GM21390 (cell line): Measurements from ENCODE around the gene INTS14.
"Not testable (repeated sequence)": the region's sequence is repeated elsewhere in the genome, so short reads cannot be mapped to it uniquely, and the experiment has no call there.

ENCODE experiments used
- ATAC-seq: cut with Tn5 transposase; IDR thresholded peaks from one replicate; pipeline ENCODE4 v1.9.1; 2021; ENCODE audit not compliant: unreplicated experiment

INTS14 gene

DNA sequence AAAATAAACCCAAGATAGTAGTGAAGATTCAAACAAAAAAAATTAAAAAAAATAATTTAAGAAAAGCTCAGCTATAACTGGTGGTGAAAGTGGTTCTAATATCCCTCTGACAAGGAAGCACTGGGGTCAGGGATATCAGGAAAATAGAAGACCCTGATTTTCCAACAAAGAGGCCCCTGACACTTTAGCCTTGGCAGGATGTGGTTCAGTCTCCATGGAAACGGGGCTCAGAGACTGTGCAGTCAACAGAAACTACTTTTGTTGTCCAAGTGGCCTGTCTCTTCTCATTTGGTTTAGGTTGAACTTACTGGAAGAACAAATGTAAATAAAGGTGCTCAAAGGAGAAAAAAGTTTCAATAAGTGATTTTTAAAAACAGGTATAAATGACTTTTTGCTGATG is 27.2 kb downstream of the INTS14 start:
- ATAC-seq: no peak

DNA sequence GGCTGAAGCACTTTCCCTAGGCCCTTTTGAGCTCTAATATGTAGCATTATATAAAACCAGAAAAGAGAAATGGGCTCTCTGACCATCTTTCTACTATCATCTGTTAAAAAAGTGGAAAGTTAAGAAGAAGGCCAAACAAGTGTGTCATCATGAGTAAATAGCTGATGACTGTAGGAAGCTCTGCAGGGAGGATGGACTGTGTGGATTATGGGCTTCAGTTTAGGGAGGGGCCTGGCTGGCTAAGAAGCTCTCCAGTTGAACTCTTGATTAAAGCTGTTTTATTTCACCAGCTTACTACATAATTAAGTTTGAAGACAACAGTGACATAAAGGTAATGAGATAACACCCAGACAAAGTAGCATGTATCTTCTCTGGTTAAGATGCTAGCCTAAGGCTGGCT is 30.6 kb downstream of the INTS14 start:
- ATAC-seq: no peak

DNA sequence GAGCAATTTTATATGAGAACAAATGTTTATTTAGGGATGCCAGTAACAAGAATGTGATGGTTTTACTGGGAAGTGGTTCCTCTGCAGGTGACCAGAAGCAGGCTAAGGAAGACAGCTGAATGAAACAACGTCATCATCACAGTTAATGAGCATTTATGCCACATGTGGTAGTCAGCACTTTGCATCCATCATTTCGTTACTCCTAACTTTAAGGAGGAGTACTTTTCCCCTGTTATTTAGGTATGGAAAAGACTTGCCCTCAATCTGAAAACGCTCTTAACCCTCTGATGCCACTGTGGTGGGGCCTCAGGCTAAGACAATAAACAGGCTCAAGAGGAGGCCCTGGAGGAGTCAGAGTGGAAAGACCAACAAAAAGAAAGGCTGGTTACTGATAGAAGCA is 31.2 kb downstream of the INTS14 start:
- no peak for ATAC-seq

DNA sequence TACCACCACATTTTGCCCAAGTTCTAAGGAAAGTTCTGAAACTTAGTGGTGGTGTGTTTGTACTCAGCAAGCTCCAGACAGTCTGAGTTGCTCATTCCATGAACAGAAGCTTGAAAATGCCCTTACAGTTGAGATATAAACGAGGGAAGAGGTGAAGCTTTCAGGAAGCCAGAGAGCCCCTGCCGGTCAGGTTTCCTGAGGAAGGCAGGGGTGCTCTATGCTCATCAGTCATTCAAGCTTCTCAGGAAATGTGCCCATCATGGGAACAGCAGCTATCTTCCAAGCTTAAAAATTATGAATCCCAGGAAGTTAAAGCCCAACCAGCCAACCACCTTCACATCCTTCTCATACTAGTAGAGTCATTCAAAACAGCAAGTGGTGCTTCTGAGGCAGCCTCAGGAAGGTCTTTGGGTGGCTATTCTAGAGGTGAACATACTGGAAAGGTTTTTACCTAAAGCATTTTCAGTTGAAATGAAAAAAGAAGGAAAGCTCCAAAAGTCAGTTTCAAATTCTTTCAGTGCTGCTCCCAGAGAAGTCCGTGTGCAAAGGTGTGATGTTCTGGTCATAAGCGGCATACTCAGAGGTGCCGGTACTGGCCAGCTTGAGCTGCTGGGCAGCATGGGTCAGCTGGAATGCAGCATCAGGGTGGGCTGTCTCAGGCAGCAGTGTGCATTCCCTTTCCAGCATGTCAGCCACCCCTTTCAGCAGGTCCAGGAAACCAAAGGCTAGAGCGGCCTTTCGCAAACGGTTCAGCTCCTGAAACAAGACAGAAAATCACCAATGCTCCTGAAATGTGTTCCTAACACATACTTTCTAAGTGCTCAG is 31.8 kb downstream of the INTS14 start:
- ATAC-seq: no peak

DNA sequence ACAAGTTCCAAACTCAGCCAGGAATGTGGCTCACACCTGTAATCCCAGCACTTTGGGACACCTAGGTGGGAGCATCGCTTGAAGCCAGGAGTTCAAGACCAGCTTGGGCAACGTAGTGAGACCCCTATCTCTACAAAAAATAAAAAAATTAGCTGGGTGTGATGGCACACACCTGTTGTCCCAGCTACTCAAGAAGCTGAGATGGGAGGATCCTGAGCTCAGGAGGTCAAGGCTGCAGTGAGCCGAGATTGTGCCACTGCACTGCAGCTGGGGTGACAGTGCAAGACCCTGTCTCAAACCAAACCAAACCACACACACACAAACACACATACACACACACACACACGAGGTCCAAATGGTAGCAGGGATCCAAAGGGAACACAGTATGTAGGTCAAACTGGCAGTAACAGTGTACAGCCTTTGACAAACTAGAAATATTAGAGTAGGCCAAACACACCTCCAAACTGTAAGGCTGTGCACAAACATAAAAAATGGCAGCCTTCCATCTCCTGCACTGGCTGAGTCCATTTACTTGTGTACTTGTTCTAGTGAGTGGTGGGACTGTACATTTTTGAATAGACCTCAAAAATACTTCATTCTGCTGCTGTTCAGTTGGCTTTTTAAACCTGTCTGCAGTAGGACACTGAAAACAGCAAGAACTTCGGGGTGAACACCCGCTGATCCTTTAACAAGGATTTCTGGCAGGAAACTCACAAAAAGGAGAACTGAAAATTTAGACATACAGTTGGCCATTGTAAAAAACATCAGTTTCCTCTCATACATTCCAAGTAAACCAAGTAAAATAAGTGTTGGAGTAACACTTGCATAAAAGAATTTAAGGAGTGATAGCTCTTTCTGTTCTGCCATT is 33.6 kb downstream of the INTS14 start:
- no peak for ATAC-seq

DNA sequence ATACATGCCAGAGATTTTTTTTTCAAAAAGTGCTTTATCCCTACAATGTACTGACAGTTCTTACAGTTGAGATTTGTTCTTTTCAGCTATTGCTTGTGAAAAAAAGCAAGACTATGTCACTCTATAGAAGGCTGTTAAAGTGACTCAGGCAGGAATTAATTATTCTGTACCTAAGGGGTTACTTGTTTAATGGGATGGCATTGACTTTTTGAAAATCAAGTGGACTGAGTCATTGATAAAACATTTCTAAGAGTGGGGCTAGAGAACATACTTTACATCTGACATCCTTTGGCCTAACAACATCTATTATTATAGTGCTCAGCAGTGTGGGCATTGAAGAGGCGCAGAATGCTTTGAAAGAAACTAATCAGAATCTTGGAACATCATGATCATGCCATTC is 34.3 kb downstream of the INTS14 start:
- no peak for ATAC-seq

DNA sequence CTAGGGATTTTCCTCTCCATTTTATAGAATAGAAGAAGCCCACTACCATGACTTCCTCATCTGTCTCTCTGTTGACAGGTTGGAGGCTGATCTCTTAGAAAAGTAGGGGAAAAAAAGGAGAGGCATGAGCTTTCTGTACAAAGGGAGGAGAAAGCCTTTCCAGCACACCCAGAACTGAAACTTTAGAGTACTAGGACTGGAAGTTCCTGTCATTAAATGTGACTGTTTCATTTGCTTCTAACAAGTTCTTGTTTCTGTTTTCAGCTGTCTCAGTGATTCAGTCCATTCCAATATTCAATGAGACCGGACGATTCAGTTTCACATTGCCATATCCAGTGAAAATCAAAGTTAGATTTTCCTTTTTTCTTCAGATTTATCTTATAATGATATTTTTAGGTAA is 39.0 kb downstream of the INTS14 start:
- ATAC-seq: no peak

DNA sequence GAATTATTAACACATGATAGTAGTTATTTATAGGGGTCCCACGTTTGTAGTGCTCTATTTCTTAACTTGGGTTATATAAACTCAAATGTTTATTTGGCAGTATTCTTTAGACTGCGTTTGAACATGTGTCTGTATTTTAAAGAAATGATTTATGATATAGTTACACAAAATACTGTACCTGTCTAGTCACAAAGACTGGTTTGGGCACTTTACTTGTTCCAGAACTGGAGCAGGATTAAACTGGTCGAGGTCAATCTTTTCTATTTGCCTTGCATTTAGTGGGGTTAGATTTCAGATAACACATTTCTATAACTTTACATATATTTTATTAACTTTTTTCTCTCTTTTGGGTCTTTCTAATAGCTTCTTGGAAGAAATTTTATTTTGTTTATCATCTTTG is 41.2 kb downstream of the INTS14 start:
- no peak for ATAC-seq

DNA sequence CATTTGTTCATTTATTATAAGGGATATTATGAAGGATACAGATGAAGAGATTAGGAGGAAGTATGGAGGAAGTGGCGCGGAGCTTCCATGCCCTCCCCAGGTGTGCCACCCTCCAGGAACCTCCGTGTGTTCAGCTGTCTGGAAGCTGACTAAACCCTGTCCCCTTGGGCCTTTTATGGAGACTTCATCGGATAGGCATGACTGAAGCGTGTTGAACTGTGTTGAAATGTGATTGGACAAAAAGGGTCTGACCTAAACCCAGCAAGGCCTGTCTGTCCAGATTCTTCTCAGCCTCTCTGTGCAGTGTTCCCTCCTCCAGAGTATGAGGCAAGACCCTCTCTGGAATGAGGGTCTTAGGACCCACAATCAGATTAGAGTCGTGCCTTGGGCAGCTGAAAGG is 49.0 kb downstream of the INTS14 start:
- no peak for ATAC-seq

DNA sequence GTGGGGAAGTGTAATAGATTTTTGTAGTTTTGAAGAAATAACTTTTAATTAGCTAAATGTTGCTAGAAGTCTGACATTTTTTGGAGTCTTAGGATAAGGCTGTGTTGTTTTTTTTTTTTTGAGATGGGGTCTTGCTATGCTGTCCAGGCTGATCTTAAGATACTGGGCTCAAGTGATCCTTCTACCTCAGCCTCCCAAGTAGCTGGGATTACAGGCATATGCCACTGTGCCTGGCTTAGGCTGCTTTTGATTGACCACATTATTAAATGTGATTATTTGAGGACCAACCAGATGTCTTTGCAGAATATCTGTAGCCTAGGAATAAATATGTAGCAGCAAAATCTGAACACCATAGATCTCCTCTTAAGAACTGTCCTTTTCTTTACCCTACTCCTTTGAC is 51.0 kb downstream of the INTS14 start:
- no peak for ATAC-seq

DNA sequence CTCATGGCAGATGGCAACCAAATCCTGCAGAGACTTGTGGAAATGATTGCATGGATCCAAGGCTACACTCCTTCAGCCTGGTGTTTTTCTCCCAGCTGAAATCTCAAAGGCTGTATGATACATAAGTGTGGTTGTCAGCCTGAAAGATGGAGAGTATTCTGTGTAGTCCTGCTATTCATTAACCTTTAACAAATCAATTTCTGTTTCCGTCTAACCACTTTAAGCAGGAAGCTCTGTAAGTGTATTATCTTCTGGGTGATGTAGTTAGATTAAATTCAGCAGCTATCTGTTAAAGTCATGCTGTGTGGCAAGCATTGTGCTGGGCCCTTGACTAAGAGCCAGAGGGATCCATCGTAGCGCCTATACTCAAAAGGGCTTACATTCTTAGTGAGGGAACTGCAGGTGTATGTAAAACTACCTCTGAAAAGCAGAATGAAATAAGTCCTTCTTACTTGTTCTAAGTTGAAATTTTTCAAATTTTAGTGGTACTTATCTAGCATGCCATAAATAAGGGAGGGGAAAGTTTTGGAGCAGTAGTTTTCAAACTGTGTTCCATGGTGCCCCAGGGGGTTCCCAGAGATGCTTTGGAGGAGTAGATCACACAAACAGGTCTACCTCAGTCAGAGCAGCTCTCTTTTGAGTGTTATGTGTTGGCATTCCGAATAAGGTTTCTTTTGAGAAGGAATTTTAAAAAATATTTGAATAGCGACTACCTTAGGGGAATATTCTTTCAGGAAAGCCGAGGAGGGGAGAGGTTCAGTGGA is 51.8 kb downstream of the INTS14 start:
- ATAC-seq: no peak

DNA sequence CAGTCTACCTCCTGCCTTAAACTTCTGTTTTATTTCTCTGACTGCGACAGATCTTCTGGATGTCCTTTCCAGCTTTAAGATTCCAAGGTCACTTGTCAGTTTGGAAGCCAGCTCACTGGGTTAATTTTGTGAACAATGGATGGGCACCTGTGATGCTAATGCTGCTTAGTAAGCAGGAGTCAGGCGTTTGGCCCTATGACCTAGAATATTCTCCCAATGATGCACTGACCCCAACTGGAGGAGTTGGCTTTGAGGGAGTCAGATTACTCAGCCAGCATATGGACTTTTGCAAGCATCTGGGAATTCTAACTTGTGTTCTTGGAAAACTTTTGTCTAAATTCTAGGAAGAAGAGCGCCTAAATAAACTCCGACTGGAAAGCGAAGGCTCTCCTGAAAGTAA is 52.6 kb downstream of the INTS14 start:
- ATAC-seq: no peak

DNA sequence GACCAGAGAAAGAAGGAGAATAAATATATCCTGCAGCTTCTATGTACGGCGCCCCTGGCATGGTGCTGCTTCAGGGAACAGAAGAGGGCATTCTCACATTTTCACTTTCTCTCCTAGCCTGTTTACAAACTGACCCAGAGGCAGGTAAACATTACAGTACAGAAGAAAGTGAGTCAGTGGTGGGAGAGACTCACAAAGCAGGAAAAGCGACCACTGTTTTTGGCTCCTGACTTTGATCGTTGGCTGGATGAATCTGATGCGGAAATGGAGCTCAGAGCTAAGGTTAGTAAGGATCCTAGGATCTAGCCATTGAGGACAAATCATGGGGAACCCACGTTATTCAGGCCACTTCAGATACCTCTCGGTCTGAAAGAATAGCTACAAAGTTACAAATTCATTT is 54.3 kb downstream of the INTS14 start:
- no peak for ATAC-seq

DNA sequence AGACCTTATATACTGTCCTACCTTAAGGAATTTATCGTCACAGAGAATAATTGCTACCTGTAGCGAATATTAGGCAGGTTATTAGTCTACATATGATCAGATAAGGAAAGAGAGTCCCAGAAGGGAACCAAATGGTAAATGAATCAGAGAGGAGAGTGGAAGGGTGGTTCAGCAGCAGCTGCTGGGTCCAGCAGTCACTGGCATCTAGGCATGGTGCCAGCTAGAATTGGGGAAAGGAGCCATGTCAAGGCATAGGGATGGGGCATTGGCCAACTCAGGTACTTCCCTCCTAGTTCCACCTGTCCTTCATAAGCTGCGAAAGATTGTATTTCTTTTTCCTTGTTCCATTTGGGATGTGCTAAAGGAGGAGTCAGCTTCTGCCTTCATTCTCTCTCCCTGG is 57.2 kb downstream of the INTS14 start:
- ATAC-seq: no peak

DNA sequence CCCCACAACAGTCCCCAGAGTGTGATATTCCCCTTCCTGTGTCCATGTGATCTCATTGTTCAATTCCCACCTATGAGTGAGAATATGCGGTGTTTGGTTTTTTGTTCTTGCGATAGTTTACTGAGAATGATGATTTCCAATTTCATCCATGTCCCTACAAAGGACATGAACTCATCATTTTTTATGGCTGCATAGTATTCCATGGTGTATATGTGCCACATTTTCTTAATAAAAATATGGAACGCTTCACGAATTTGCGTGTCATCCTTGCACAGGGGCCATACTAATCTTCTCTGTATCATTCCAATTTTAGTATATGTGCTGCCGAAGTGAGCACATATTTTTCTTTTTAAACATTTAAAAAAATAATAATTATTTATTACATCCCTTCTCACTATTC is 58.1 kb downstream of the INTS14 start:
- not testable (repeated sequence) for ATAC-seq

DNA sequence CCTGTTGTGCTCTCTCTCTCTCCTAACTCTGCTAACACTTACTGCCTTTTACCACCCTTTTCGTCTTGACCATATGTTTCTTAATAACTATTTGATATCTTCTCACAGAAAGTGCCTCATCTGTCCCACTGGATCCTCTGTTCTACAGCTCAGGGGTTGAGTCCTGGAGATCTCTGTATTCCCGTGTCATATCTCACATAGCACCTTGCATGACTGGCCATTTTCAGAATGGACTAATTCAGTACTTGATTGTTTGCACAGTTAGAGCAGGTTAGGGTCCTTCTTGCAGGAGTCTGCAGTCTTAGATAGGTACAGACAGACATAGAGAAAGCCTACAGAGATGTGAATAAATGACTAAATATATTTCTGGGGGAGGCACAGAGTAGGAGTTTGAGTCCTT is 59.7 kb downstream of the INTS14 start:
- ATAC-seq: no peak

DNA sequence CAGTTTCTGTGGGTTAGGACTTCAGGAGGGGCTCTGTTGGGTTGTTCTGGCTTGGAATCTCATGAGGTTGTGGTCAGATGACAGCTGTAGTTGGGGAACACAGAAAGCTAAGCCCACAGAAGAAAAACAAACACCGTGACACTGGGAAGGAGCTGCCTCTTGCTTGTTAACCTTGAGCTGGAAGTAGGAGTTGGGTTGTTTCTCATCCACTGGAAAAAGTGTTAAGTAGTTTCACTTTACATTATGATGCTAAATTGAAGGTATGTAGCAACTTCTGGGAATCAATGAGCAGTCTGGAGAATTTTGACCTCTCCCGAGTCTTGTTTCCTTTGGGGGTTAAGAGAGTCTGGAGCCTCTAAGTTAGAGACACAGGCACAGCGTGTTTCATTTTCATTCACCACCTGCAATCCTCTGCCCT is 60.2 kb downstream of the INTS14 start:
- ATAC-seq: no peak

DNA sequence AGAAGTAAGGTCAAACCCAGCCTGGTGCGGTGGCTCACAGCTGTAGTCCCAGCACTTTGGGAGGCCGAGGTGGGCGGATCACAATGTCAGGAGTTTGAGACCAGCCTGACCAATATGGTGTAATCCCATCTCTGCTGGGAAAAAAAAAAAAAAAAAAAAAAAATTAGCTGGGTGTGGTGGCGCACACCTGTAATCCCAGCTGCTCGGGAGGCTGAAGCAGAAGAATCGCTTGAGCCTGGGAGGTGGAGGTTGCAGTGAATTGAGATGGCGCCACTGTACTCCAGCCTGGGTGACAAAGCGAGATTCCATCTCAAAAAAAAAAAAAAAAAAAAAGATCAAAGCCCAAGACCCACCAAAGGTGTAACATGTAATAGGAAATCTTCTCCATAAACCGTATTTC is 61.6 kb downstream of the INTS14 start:
- not testable (repeated sequence) for ATAC-seq

DNA sequence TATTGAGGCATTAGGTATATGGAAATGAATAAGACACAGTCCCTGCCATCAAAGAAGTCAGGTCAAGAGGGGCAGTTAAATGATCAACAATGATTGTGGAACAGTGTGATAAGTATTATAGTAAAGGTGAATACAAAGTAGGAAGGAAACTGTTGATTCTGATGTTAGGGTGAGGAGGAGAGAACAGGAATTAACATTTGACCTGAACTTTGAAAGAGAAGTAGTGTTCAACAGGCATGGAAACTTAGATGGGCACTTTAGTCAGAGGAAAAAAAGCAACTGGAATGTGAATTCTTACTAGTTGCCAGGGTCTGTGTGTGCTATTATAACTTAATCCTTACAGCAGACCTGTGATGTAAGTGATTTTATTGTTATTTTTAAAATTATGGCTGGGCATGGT is 63.1 kb downstream of the INTS14 start:
- no peak for ATAC-seq

DNA sequence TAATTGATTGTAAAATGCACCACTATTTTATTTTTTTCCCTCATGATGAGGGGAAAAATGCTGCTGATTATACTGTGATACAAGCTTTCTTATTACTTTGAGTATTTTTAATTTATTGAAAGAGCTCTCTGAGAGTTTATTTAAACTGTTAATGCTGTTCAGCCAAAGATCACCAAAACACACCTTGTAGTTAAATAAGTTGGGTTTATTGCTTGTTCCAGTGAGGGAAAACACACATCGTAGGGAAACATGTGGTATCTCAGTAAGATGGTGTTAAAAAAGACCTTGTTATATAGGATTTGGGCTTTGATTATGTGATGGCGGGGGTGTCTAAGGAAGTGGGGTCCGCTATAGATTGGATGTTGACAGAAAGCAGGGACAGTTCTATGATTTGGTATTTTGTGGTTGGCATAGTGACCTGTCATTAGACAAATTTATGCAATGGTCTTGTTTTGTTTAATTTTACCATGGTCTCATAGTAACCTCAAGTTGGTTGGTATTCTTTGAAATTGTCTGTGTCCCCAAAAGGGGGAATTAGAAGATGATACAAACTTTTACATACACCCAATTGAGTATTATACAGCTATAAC is 69.6 kb downstream of the INTS14 start:
- no peak for ATAC-seq

DNA sequence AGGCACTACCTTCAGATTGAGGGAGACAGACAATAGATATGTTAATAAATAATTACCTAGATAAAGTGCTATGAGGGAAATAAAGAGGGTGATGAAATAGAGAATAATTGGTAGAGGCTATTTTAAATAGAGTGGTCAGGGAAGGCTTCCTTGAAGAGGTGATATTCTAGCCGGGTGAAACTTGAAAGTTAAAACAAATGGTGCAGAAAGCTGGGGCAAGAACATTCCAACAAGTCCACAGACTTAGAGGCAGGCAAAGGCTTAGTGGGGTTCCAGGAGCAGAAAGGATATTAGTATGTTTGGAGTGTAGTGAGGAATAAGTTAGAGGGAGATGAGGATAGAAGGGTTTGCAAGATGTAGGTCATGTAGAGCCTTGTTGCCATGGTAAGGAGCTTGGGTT is 70.6 kb downstream of the INTS14 start:
- ATAC-seq: no peak
